GM12891 (cell line): ENCODE data around the gene ETV4.

Experiments
- PAX5 ChIP-seq: IDR thresholded peaks from 2 replicates; pipeline ENCODE4 v1.6.1; 2011; ENCODE audit warnings: low read length, moderate library complexity, mild to moderate bottlenecking; ENCODE audit not compliant: insufficient read depth, severe bottlenecking
- POLR2A ChIP-seq: IDR thresholded peaks from 2 replicates; pipeline ENCODE4 v1.6.1; 2011; ENCODE audit warnings: low read depth, low read length, control low read depth
- POLR2AphosphoS5 ChIP-seq: IDR thresholded peaks from 2 replicates; pipeline ENCODE4 v1.6.1; 2011; ENCODE audit warnings: low read depth, low read length, control low read depth
- SPI1 ChIP-seq: IDR thresholded peaks from 2 replicates; pipeline ENCODE4 v1.6.1; 2011; ENCODE audit warnings: low read depth, low read length, control low read depth
- TAF1 ChIP-seq: IDR thresholded peaks from 2 replicates; pipeline ENCODE4 v1.6.1; 2011; ENCODE audit warnings: low read depth, low read length, control low read depth

- TF ChIP-seq POLR2AphosphoS5 (no peak), SPI1 (no peak), POLR2A (no peak), TAF1 (no peak), PAX5 (no peak)
Measured at GRCh38 chr17:43572368-43572980, 26.3 kb upstream of the ETV4 start.
